Activated CD4-positive, alpha-beta T cell treated with anti-CD3 and anti-CD28 coated beads for 4 hours (primary cell): ENCODE results near the gene SLC25A24.
"Not testable (repeated sequence)": the region's sequence is repeated elsewhere in the genome, so short reads cannot be mapped to it uniquely, and the experiment has no call there.

Source experiments
- DNase-seq, 2 donors: peaks; one replicate each; pipeline ENCODE4 v3.0.0-alpha.2; 2020

The SLC25A24 gene

DNA sequence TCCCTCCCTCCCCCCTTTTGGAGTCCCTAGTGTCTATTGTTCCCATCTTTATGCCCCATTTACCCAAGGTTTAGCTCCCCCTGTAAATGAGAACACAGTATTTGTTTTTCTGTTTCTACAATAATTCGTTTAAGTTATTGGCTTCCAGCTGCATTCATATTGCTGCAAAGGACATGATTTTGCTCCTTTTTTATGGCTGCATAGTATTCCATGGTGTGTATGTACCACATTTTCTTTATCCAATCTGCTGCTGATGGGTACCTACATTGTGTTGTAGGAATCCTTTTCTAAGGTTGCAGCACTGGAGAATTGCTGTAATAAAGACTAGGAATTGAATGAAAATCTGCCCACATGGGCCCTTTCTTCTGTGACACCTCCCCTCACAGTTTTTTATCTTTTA lies 6.8 kb downstream of the SLC25A24 start:
- DNase-seq, result no peak

DNA sequence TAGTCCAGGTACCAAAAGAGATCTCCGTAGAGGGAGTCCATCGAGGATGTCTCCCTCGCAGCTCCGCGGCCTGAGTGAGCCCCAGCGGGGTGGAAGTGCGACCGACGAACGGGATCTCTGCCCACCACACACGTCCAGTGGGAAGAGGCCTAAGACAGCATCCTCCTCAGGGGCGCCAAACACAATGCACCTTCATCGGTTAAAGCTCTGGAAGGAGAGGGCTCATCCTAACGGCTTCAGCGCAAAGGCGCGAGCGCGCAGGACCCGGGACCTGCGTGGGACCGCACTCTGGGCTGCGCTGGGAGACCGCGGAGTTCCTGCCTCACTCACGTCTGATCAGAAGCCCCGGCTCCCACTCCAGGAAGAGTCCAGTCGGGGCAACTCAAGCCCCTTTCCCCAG lies 7.6 kb downstream of the SLC25A24 start:
- no peak for DNase-seq

DNA sequence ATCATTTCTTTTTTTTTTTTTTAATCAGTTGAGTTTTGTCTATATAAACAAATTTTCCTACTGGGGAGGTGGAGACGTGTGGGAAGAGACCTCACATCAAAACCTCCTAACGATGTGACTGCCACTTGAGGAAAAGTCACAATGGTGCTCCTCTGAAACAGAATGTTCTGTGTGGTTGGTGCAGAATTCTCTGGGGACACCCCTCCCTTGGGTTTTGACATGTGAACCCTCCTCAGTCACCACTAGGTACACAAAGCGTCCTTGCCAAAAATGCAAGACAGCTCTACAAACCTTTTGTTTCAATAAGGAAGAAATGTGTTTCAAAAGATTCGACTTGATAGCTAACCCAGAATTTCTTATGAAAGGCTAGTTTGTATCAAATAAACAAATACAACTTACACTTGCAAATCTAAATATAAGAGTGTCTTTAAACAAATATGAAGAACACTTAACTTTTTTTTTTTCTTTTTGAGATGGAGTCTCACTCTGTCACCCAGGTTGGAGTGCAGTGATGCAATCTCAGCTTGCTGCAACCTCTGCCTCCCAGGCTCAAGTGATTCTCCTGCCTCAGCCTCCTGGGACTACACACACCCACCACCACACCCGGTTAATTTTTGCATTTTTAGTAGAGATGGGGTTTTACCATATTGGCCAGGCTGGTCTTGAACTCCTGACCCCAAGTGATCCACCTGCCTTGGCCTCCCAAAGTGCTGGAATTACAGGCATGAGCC lies 9.3 kb downstream of the SLC25A24 start:
- no peak for DNase-seq

DNA sequence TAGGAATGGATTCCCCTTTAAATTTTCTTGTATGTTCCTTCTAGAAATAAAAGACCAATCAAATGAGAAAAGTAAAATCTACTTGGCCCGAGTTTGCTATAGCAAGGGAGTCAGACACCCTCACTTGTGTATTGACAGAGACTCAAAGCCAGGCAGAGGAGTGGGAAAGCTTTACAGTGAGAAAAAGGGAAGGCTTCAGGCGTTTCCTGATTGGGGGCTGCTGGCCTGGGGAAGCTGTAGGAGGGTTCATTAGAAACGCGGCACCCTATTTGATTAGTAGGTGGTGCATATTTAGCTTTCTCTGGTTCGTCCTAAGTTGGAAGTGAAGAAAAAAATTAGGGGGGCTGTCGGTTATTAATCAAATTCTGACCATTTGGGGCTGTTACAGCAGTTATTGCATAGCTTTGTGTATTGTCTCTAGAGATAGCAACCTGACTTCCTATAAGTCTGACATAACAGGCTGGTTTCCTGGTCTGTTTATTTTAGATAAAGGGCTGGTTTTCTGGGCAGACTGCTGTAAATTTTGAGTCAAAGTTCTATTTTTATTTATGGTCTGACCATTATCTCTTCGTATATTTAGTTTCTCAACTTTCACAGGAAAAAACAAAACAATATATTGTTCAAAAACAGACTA lies 10.0 kb downstream of the SLC25A24 start:
- no peak for DNase-seq

DNA sequence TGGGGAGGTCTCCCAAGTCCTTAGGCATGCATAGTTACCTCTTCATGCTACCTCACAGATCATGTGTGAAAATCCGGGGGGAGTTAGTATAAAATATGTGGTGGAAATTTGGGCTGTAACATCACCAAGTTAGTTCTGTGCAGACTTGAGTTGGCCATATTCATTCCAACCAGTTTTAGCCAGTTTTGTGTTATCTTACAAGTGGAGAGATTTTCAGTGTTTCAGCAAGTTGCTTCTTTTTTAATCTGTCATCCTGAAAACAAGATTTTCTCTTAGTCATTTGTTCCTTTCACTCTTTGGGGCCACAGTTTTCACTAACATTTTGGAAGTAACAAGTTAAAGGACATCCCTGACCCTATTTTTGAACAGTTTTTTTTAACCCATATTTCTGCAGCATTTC lies 11.3 kb downstream of the SLC25A24 start:
- no peak for DNase-seq

DNA sequence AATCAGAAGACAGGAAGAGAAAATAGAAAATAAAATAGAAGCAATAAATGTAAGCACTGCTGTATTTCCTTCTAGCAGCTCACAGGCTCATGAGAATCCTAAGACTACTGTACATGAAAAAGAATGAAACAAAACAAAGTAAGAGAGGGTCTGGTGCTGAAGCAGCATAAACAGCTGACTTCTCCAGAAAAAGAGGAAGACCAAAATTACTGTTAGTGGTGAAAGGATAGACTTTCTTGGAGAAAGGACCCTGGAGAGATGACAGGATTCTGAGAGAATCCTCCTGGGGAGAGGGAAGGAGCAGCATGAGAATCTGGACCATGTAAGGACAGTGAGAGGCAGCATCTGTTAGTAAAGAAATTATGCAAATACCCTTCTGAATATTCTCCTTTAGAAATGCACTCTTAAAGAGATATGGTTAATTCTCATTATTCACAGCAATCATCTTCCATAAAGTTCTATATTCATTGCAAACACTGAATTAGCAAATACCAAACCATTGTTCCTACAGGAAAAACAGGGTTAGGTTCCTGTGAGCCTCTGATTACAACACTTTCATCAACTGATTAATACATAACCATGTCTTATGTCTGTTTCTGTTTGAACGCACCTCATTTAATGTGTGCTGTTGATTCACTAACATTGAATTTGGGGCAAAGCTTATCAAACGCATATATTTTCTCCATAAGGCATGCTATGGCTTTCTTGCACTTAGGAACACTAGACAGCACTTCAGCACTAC lies 17.0 kb downstream of the SLC25A24 start:
- DNase-seq, result no peak

DNA sequence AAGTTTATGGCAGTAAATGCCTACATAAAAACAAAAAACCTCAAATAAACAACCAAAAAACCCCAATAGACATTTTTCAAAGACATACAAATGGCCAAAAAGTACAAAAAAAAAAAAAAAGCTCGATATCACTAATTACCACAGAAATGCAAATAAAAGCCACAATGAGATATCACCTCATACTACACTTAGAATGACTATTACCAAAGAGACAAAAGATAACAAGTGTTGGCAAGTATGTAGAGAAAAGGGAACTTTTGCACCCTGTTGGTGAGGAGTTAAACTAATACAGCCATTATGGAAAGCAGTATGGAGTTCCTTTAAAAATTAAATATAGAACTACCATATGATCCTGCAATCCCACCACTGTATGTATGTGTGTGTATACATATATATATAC lies 21.1 kb downstream of the SLC25A24 start:
- no peak for DNase-seq

DNA sequence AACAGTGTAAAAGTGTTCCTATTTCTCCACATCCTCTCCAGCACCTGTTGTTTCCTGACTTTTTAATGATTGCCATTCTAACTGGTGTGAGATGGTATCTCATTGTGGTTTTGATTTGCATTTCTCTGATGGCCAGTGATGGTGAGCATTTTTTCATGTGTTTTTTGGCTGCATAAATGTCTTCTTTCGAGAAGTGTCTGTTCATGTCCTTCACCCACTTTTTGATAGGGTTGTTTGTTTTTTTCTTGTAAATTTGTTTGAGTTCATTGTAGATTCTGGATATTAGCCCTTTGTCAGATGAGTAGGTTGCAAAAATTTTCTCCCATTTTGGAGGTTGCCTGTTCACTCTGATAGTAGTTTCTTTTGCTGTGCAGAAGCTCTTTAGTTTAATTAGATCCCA lies 37.7 kb downstream of the SLC25A24 start:
- DNase-seq, result not testable (repeated sequence)

DNA sequence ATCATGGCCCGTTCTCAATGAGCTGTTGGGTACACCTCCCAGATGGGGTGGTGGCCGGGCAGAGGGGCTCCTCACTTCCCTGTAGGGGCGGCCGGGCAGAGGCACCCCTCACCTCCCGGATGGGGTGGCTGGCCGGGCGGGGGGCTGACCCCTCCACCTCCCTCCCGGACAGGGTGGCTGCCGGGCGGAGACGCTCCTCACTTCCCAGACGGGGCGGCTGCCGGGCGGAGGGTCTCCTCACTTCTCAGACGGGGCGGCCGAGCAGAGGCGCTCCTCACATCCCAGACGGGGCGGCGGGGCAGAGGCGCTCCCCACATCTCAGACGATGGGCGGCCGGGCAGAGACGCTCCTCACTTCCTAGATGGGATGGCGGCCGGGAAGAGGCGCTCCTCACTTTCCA lies 40.2 kb downstream of the SLC25A24 start:
- not testable (repeated sequence) for DNase-seq

DNA sequence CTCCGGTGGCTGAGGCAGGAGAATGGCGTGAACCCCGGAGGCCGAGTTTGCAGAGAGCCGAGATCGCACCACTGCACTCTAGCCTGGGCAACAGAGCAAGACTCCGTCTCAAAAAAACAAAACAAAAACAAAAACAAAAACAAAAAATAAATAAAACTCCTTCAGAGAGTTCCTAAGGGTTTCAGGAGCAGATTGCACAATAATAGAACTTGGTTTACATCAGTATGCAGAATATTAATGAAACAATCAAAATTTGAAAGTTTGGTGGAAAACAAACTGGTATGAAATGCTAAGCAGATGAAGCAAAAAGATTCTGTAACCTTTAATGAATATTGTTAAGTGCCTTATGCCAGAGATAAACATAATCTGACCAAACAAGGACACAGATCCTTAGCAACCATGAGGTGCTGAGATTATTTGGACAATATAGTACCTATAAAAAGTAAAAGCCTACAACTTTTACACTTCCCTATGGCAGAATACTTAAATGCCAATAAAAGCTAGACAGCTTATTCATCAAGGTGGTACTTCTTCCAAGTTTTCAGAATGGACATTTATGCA lies 41.2 kb downstream of the SLC25A24 start:
- no peak for DNase-seq

DNA sequence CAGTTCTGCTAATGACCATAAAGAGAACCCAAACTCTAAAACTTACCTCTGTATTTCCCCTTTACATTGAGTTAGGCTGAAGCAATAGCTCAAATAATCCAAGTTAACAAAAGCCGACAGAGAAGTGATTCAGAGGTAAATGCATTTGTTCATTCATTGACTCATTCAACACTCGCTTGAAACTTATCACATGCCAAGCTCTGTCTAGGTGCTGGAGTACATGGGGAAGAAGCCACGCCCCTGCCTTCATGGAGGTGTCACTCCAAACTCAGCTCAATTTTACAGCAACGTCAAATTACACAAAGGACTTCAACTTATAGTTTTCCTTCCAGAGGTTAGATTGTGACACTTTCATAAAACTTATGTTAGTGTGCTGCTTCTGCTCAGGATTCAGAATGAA lies 45.8 kb downstream of the SLC25A24 start:
- DNase-seq, result no peak

DNA sequence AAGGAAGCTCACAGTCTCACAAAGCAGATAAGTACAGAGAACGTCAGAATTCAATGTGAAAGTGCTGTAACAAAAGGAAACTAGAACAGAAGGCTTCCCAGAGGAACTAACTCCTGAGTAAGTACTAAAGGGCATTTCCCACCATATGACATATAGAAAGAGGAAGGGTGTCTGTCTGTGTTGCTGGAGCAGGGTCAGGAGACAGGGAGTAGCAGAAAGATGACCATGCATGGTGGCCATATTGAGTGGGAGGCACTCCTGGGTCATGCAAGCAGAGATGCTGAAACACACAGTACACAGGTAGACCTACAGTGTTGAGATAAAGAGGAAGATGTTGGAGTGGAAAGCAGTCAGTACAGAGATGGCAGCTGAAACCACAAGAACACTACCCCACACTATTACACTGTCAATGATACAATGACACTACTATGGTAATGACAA lies 47.3 kb downstream of the SLC25A24 start:
- no peak for DNase-seq

DNA sequence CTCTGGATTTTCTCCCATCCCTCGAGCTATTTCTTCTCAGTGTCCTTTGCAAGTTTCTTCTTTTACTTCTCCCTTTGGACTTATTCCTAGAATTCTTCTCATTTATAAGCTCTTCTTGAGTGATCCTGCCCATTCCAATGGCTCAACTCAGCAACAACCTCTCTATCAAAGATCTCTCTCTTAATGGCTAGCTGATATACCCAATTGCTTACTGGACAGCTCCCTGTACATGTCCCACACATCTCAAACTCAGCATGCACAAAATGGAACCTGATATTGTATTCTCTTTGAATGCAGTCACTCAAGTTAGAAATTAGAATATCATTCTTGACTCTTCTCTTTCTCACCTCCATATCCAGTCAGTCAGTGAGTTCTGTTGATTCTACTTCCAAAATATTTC lies 48.6 kb downstream of the SLC25A24 start:
- no peak for DNase-seq

DNA sequence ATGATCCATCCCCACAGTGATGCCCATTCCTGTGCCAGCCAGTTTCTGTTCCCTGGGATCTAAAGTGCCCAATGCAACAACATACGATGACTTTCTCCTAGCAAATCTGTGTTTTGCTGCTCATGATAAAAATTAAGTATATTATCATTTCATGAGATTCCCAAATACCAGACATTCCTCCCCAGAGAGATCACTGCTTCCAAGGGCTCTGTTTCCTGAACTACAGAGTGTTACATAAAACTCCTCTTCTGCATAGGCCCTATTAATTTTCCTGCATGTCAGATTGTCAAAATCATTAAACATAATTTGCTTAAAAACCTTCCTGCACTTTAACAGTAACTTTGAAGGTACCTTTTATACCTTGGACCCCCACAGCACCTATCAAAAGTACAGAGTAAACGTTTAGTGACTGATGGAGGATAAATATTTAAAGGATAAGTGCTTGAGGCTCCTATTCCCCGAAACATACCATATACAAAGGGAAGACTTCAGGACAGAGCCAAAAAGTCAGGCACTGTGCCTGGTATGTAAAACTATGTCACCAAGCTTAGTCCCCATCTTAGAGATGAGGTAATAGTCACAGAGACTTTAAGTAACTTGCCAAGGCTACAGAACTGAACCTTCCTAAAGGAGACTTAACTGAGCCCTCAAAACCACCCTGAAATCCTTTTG lies 50.2 kb downstream of the SLC25A24 start:
- no peak for DNase-seq

DNA sequence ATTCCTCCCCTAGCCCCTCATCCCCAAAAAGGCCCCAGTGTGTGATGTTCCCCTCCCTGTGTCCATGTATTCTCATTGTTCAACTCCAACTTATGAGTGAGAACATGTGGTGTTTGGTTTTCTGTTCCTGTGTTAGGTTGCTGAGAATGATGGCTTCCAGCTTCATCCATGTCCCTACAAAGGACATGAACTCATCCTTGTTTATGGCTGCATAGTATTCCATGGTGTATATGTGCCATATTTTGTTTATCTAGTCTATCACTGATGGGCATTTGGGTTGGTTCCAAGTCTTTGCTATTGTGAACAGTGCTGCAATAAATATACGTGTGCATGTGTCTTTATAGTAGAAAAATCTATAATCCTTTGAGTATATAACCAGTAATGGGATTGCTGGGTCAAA lies 55.6 kb downstream of the SLC25A24 start:
- DNase-seq, result not testable (repeated sequence)

DNA sequence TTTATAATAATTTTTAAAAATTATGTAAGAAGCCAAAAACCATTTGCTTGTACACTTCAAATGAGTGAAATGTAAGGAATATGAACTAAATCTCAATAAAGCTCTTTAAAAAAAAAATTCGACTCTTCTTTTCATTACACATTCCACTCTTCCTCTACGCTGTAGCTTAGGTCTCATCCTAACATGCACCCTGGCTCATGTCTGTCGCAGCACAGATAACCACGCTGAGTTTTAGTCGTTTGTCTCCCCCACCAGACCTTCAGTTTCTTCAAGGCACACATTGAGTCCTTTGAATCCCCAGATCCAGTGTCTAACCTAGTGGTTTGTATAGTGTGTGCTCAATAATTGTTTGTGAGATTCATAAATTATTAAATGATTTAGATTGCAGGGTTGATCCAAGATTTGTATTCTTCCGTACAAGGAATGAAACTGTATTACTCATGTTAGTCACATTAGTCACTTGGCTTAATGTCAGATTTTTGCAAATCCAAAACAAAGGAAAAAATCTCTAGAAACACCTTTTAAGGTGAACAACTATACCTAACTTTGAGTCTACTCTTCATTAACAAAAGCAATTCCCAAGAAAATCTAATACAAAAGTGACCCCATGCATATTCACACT lies 57.3 kb downstream of the SLC25A24 start:
- DNase-seq, result no peak

DNA sequence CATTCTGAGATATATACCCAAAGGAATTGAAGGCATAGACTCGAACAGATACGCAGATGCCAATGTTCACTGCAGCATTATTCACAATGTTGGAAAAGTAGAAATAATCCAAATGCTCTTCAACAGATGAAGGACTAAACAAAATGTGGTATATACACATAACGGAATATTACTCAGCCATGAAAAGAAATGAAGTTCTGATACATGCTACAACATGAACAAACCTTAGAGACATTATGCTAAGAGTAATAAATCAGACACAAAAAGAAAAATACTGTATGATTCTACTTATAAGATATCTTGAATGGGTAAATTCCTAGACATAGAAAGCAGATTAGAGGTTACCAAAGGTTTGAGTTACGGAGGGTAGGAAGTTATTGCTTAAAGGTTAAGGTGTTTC lies 57.9 kb downstream of the SLC25A24 start:
- DNase-seq, result no peak

DNA sequence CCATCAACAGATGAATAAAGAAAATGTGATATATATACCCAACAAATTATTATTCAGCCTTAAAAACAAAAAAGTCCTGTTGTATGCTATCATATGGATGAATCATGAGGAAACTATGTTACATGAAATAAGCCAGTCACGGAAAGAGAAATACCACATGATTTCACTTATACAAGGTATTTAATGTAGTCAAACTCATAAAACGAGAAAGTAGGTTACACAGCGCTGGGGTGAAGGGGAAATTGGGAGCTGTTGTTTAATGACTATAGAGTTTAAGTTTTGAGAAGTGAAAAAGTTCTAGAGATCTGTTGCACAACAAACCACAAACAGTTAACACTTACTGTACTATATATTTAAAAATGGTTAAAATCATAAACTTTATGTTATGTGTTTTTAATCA lies 58.5 kb downstream of the SLC25A24 start:
- DNase-seq, result no peak

DNA sequence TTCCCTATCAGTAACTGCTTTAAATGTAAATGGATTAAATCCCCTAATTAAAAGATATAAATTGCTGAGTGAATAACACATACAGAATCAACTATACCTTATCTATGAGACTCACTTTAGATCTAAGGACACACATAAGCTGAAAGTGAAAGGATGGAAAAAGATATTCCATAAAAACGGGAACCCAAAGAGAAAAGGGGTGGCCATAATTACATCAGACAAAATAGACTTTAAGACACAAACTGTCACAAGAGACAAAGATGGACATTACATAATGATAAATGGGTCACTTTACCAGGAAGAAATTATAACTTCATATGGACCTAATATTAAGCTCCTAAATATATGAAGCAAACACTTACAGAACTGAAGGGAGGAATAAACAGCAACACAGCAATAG lies 59.2 kb downstream of the SLC25A24 start:
- DNase-seq, result no peak

DNA sequence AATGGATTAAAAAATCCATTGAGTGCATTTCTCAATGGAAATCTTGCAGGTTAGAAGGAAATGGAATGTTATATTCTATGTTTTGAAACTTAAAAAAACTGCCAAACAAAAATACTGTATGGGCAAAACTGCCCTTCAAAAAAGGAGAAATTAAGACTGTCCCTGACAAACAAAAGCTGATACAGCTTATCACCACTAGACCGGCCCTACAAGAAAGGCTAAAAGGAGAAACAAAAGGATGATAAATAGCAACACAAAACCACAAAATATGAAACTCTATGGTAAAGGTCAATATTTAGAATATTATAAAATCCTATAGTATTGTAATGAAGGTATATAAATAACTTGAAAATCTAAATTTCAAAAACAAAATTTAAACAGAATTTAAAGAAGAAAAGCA lies 60.0 kb downstream of the SLC25A24 start:
- no peak for DNase-seq

DNA sequence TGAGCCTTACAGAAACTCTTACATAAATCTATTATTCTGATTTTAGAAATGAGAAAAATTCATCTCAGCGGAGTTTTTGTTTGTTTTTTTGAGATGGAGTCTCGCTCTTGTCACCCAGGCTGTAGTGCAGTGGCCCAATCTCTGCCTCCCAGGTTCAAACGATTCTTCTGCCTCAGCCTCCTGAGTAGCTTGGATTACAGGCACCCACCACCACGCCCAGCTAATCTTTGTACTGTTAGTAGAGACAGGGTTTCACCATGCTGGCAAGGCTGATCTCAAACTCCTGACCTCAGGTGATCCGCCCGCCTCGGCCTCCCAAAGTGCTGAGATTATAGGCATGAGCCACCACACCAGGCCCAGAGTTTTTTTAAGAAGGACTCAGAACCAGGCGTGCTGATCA lies 60.6 kb downstream of the SLC25A24 start:
- DNase-seq, result not testable (repeated sequence)

DNA sequence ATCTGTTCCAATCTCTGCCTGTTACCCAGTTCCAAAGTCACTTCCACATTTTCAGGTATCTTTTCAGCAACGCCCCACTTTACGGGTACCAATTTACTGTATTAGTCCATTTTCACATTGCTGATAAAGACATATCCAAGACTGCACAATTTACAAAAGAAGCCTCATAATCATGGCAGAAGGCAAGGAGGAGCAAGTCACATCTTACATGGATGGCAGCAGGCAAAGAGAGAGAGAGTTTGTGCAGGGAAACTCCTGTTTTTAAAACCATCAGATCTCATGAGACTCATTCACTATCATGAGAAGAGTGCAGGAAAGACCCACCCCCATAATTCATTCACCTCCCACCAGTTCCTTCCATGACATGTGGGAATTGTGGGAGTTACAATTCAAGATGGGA lies 67.0 kb downstream of the SLC25A24 start:
- DNase-seq, result not testable (repeated sequence)

DNA sequence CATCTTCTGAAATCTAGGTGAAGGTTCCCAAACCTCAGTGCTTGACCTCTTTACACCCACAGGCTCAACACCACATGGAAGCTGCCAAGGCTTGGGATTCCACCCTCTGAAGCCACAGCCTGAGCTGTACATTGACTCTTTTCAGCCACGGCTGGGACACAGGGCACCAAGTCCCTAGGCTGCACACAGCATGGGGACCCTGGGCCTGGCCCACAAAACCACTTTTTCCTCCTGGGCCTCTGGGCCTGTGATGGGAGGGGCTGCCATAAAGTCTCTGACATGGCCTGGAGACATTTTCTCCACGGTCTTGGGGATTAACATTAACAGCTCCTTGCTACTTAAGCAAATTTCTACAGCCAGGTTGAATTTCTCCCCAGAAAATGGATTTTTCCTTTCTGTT lies 67.8 kb downstream of the SLC25A24 start:
- DNase-seq, result not testable (repeated sequence)
